Lung (tissue), 12 donors: ENCODE results near the gene ADPRS. TPM values are rescaled to one million over a fixed set of nuclear protein-coding genes. Genes with fewer than 3 reads are reported as not detected.

ENCODE experiments used
- ATAC-seq: fragments of 200-7000 bp; cut with Tn5 transposase; one replicate; pipeline ENCODE4 v1.9.1; 2020; ENCODE audit warnings: moderate number of reproducible peaks; ENCODE audit not compliant: insufficient read depth, low FRiP score
- DNase-seq, 3 donors: peaks; one replicate each; pipeline ENCODE4 v3.0.0-alpha.2; 2013 to 2017
- H3K27ac ChIP-seq, 2 donors: one replicate each; pipeline ENCODE4 v1.5.1; 2013; ENCODE audit warnings: mild to moderate bottlenecking in 2 of 2, moderate library complexity in 2 of 2, control low read depth in 1 of 2, inconsistent platforms in 1 of 2, low read depth in 1 of 2, low read length in 1 of 2
- H3K27me3 ChIP-seq, 3 donors: one replicate each; pipeline ENCODE4 v1.5.1; 2013; ENCODE audit warnings: low read length in 2 of 3; ENCODE audit not compliant: control insufficient read depth in 3 of 3, insufficient read depth in 3 of 3
- H3K36me3 ChIP-seq, 4 donors: one replicate each; pipeline ENCODE4 v1.5.1; 2013; ENCODE audit warnings: low read length in 4 of 4, mild to moderate bottlenecking in 1 of 4, moderate library complexity in 1 of 4; ENCODE audit not compliant: control insufficient read depth in 4 of 4, insufficient read depth in 4 of 4
- H3K4me1 ChIP-seq, 5 donors: one replicate each; pipeline ENCODE4 v1.5.1; 2013; ENCODE audit warnings: low read length in 5 of 5, mild to moderate bottlenecking in 2 of 5, moderate library complexity in 1 of 5; ENCODE audit not compliant: control insufficient read depth in 5 of 5, insufficient read depth in 5 of 5
- H3K4me3 ChIP-seq: one replicate; pipeline ENCODE4 v1.5.1; 2013; ENCODE audit warnings: mild to moderate bottlenecking, control low read depth, moderate library complexity
- H3K9ac ChIP-seq, 2 donors: one replicate each; pipeline ENCODE4 v1.5.1; 2013; ENCODE audit warnings: low read length in 2 of 2, control low read depth in 1 of 2; ENCODE audit not compliant: insufficient read depth in 1 of 2
- H3K9me3 ChIP-seq, 4 donors: one replicate each; pipeline ENCODE4 v1.5.1; 2013; ENCODE audit warnings: low read length in 3 of 4, mild to moderate bottlenecking in 1 of 4, moderate library complexity in 1 of 4; ENCODE audit not compliant: control insufficient read depth in 4 of 4, insufficient read depth in 3 of 4
- WGBS, 2 donors: extraction: QIAGEN DNeasy Blood & Tissue Kit; methylation state at CpG; one replicate each; pipeline ENCODE4 v1.1.7; 2013; 5-methylcytosine and 5-hydroxymethylcytosine counted together
- polyA plus RNA-seq, 2 donors: library from polyadenylated mRNA; stranded (reverse); fragments of 200-250 nt; gene quantifications; one replicate each; pipeline ENCODE4 v1.2.1, GENCODE V29; 2013
- total RNA-seq, 2 donors: library from RNA; depleted of rRNA in 1 of 2; stranded (reverse); fragments of >200 nt in 1 of 2; gene quantifications; one replicate each; pipeline ENCODE4 v1.2.1, GENCODE V29; 2014 to 2021
- TF ChIP-seq, protein P1 (sequence below): IDR thresholded peaks from 2 replicates; pipeline ENCODE4 v1.5.1; 2012; ENCODE audit warnings: mild to moderate bottlenecking; ENCODE audit errors: control extremely low read depth, extremely low read depth
- donor health status: control.
- donor health status: control.
- donor health status: Bipolar disorder and iron deficiency.
- donor health status: healthy.
- donor health status: DM: yes; HTN: yes; CAD: no.

Gene ADPRS
- total and polyA plus RNA-seq, 4 donors, result 22.0 to 44.3 (median 32.5) TPM

DNA sequence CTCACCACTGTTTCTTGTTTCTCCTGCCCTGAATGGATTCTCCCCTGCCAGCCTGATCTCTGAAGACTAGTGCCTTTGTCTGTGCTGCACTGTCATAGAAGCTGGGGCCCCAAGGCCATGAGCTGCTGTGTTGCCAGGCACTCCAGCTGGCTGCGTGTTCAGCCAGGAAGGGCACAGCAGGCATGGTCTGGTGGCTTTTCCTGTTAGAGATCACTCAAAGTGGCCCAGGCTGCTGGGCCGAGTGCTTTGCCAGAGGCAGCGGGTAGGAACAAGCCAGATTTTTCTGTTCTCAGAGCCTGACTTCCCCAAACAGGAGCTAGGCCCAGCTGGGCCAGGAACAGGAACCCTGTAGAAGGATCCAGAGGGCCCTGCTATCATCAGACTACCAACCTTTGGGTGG, 5.2 kb downstream of the ADPRS start:
- 73 to 77% methylated on average over 3 of the region's 3 CpGs for WGBS, 2 donors
- Histone ChIP-seq H3K4me3 (no peak overlapping the region), H3K27me3 (no peaks in the 10 kb centered on the region), H3K9ac (no peak overlapping the region), H3K9me3 (no peaks in the 10 kb centered on the region), H3K27ac (no peak overlapping the region), H3K4me1 (peaks cover 4 to 10% (median 7%) of the 10 kb centered on the region in 5 donors), H3K36me3 (peaks cover 3 to 50% (median 28%) of the 10 kb centered on the region in 4 donors)
- ATAC-seq (no peak), DNase-seq (no peak)
- TF ChIP-seq, protein P1, sequence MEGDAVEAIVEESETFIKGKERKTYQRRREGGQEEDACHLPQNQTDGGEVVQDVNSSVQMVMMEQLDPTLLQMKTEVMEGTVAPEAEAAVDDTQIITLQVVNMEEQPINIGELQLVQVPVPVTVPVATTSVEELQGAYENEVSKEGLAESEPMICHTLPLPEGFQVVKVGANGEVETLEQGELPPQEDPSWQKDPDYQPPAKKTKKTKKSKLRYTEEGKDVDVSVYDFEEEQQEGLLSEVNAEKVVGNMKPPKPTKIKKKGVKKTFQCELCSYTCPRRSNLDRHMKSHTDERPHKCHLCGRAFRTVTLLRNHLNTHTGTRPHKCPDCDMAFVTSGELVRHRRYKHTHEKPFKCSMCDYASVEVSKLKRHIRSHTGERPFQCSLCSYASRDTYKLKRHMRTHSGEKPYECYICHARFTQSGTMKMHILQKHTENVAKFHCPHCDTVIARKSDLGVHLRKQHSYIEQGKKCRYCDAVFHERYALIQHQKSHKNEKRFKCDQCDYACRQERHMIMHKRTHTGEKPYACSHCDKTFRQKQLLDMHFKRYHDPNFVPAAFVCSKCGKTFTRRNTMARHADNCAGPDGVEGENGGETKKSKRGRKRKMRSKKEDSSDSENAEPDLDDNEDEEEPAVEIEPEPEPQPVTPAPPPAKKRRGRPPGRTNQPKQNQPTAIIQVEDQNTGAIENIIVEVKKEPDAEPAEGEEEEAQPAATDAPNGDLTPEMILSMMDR, result no peak

DNA sequence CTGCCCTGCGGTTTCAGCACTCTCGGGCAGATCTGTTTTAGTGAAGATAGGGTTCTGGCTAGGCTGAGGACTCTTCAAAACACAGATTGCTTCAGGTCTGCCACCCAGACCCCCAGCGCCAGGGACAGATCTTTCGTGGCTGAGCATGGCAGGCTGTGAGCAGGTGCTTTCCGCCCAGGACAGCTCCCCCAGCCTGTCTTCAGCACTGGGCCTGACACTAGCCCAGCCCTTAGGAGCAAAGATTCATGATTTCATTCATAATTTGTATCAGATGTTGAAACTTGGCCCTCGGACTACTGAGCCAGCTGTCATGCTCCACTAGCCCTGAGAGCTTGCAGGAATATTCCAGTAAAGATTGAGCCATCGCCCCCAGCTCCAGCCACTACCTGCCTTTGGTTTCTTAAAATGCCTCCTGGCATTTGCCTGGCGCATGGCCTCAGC, 5.9 kb downstream of the ADPRS start:
- TF ChIP-seq, protein P1, result no peak
- ATAC-seq (no peak), DNase-seq (no peak)
- no peaks in the 10 kb centered on the region for H3K27me3 ChIP-seq
- H3K4me3 ChIP-seq, result no peak overlapping the region
- H3K27ac ChIP-seq, result no peak overlapping the region
- 90 to 94% methylated on average over 8 of the region's 8 CpGs for WGBS, 2 donors
- H3K9me3 ChIP-seq, result no peaks in the 10 kb centered on the region
- peaks cover 3 to 50% (median 28%) of the 10 kb centered on the region in 4 donors for H3K36me3 ChIP-seq
- no peak overlapping the region for H3K9ac ChIP-seq
- peaks cover under 1 to 9% (median 4%) of the 10 kb centered on the region in 5 donors for H3K4me1 ChIP-seq

DNA sequence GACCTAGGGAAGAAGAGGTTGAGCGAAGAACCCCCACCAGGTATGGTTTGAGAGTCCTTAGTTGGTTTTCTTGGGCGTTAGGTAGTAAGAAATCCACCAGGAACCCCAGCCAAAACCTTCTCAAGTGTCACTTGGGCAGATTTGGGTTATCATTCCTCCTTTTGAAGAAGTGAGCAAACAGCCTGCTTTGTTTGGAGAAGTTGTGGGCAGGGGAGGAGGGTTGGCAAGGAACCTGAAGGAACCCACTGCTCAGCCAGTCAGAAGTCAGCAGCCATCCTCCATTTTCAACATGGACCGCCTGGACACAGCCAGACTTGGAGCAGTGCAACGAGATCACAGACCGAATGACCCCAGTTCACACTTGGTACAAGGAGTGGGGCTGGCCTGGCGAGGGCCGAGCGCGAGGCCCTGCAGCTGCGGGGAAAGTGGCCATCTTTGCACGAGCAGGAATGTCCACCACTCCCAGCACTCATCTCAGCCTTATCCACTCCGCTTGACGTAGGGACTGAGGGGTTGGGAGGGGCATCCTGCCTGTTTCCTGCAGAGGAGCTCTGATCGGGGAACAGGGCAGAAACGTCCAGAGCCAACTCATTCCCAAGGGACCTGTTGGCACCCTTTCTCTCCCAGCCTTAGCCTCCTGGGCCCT, 7.2 kb downstream of the ADPRS start:
- 46 to 50% methylated on average over 15 of the region's 15 CpGs for WGBS, 2 donors
- H3K27ac ChIP-seq, result peak overlapping the region in 1 of 2 donors; percentile 74
- no peaks in the 10 kb centered on the region for H3K9me3 ChIP-seq
- peaks cover 3 to 50% (median 27%) of the 10 kb centered on the region in 4 donors for H3K36me3 ChIP-seq
- TF ChIP-seq, protein P1, result no peak
- no peak overlapping the region for H3K4me3 ChIP-seq
- H3K4me1 ChIP-seq, result peaks cover 0 to 8% (median 0%) of the 10 kb centered on the region in 5 donors
- H3K27me3 ChIP-seq, result no peaks in the 10 kb centered on the region
- ATAC-seq (no peak), DNase-seq (no peak)
- H3K9ac ChIP-seq, result no peak overlapping the region
